Measurements from ENCODE around the gene TMEM35A. TPM values are rescaled to one million over a fixed set of nuclear protein-coding genes. Genes with fewer than 3 reads are reported as not detected.
A peak's percentile ranks its signal among the peaks of the same experiment; 100 is the strongest.

The TMEM35A gene
- polyA plus RNA-seq (2013, experiment 1 of 2; ENCODE audit: insufficient read length): 0.65 TPM
- polyA plus RNA-seq (2013, experiment 2 of 2; ENCODE audit: insufficient read length): 0.71 TPM

- DNase-seq: peak; percentile 7
Observed at GRCh38 chrX:101078716-101079598, at the start of gene TMEM35A. TMEM35A (plus strand) TSS chrX:101078879; CDS start chrX:101079003, 124 bp downstream.

- no peak for DNase-seq
Observed at GRCh38 chrX:101029665-101030064, 49.0 kb upstream of the TMEM35A start.

- no peak for DNase-seq
Observed at GRCh38 chrX:101037231-101037630, 41.4 kb upstream of the TMEM35A start.

- no peak for DNase-seq
Observed at GRCh38 chrX:101040197-101040596, 38.5 kb upstream of the TMEM35A start.

GRCh38 chrX:101051153-101051548, 27.5 kb upstream of the TMEM35A start:
- DNase-seq: no peak

- peak; percentile 61 for DNase-seq
Observed at GRCh38 chrX:101051549-101052302, 27.0 kb upstream of the TMEM35A start, which contains the start of gene TRMT2B. TRMT2B (minus strand) TSS chrX:101052111; CDS start chrX:101042289, 9,822 bp downstream.

- peak; percentile 9 for DNase-seq
Observed at GRCh38 chrX:101056551-101056950, 22.1 kb upstream of the TMEM35A start.

GRCh38 chrX:101057093-101057714, 21.5 kb upstream of the TMEM35A start:
- peak; percentile 38 for DNase-seq

- peak; percentile 63 for DNase-seq
Observed at GRCh38 chrX:101062176-101062575, 16.5 kb upstream of the TMEM35A start.

- DNase-seq: no peak
Observed at GRCh38 chrX:101071582-101071981, 7.1 kb upstream of the TMEM35A start.

- DNase-seq: no peak
Observed at GRCh38 chrX:101079736-101080270, 1.1 kb downstream of the TMEM35A start.

GRCh38 chrX:101080326-101081124, 1.8 kb downstream of the TMEM35A start:
- DNase-seq: no peak

GRCh38 chrX:101081231-101081630, 2.6 kb downstream of the TMEM35A start:
- no peak for DNase-seq

GRCh38 chrX:101091817-101092216, 13.1 kb downstream of the TMEM35A start:
- no peak for DNase-seq

- peak; percentile 93 for DNase-seq
Observed at GRCh38 chrX:101097546-101098453, 19.1 kb downstream of the TMEM35A start, which contains the start of gene CENPI. CENPI (plus strand) TSS chrX:101098204; CDS start chrX:101101071, 2,867 bp downstream.

GRCh38 chrX:101108284-101108683, 29.6 kb downstream of the TMEM35A start:
- peak; percentile 53 for DNase-seq

- no peak for DNase-seq
Observed at GRCh38 chrX:101117701-101118100, 39.0 kb downstream of the TMEM35A start.

GRCh38 chrX:101136235-101136634, 57.6 kb downstream of the TMEM35A start:
- peak; percentile 1 for DNase-seq
